HepG2 (cell line): Measurements from ENCODE around the gene ILDR1.
"Not testable (repeated sequence)": the region's sequence is repeated elsewhere in the genome, so short reads cannot be mapped to it uniquely, and the experiment has no call there.

ENCODE experiments used
- ASH2L ChIP-seq: fragments of 300-600, 200-600 bp; sonication (generic); IDR thresholded peaks from 2 replicates; pipeline ENCODE4 v1.7.0; 2017; ENCODE audit warnings: low read depth, mild to moderate bottlenecking, moderate library complexity, mixed read lengths, low read length; ENCODE audit not compliant: insufficient read length
- RCOR2 ChIP-seq: IDR thresholded peaks from 2 replicates; pipeline ENCODE4 v1.6.1; 2016; ENCODE audit warnings: missing biosample characterization, missing genetic modification reagents
- U2AF1 ChIP-seq: fragments of 200-400 bp; formaldehyde crosslinking; optimal IDR thresholded peaks from 2 replicates; pipeline ENCODE3; 2017; ENCODE audit warnings: mild to moderate bottlenecking, low read depth, low read length
- ZFP41 ChIP-seq: sonication (generic); formaldehyde crosslinking; IDR thresholded peaks from 2 replicates; pipeline ENCODE4 v1.4.0; 2020; ENCODE audit warnings: mild to moderate bottlenecking, missing genetic modification reagents, borderline replicate concordance
- ZKSCAN8 ChIP-seq: IDR thresholded peaks from 2 replicates; pipeline ENCODE4 v1.6.1; 2016; ENCODE audit warnings: borderline replicate concordance, missing genetic modification reagents, missing compliant biosample characterization
- ZNF333 ChIP-seq: sonication (generic); formaldehyde crosslinking; IDR thresholded peaks from 2 replicates; pipeline ENCODE4 v1.4.0; 2020; ENCODE audit warnings: mild to moderate bottlenecking, missing genetic modification reagents, borderline replicate concordance
- ZNF564 ChIP-seq: sonication (generic); formaldehyde crosslinking; IDR thresholded peaks from 2 replicates; pipeline ENCODE4 v1.8.1; 2023; ENCODE audit warnings: mild to moderate bottlenecking, missing genetic modification reagents
- TF ChIP-seq, protein P1 (sequence below): sonication (generic); formaldehyde crosslinking; IDR thresholded peaks from 2 replicates; pipeline ENCODE4 v1.5.0; 2020; ENCODE audit warnings: mild to moderate bottlenecking, missing genetic modification reagents, moderate library complexity
- TF ChIP-seq, protein P2 (sequence below): sonication (generic); formaldehyde crosslinking; conservative IDR thresholded peaks from 2 replicates; pipeline ENCODE4 v1.4.0; 2020; ENCODE audit warnings: missing genetic modification reagents
- TF ChIP-seq, protein P3 (sequence below): sonication (generic); formaldehyde crosslinking; IDR thresholded peaks from 2 replicates; pipeline ENCODE4 v1.4.0; 2020; ENCODE audit warnings: missing genetic modification reagents
- TF ChIP-seq, protein P4 (sequence below): IDR thresholded peaks from 2 replicates; pipeline ENCODE4 v1.6.1; 2016; ENCODE audit warnings: low read depth, control low read depth

DNA sequence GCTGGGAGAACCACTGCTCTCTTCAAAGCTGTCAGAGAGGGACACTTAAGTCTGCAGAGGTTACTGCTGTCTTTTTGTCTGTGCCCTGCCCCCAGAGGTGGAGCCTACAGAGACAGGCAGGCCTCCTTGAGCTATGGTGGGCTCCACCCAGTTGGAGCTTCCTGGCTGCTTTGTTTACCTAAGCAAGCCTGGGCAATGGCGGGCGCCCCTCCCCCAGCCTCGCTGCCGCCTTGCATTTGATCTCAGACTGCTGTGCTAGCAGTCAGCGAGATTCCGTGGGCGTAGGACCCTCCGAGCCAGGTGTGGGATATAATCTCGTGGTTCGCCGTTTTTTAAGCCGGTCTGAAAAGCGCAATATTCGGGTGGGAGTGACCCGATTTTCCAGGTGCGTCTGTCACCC lies 25.2 kb upstream of the ILDR1 start:
- TF ChIP-seq, protein P1, sequence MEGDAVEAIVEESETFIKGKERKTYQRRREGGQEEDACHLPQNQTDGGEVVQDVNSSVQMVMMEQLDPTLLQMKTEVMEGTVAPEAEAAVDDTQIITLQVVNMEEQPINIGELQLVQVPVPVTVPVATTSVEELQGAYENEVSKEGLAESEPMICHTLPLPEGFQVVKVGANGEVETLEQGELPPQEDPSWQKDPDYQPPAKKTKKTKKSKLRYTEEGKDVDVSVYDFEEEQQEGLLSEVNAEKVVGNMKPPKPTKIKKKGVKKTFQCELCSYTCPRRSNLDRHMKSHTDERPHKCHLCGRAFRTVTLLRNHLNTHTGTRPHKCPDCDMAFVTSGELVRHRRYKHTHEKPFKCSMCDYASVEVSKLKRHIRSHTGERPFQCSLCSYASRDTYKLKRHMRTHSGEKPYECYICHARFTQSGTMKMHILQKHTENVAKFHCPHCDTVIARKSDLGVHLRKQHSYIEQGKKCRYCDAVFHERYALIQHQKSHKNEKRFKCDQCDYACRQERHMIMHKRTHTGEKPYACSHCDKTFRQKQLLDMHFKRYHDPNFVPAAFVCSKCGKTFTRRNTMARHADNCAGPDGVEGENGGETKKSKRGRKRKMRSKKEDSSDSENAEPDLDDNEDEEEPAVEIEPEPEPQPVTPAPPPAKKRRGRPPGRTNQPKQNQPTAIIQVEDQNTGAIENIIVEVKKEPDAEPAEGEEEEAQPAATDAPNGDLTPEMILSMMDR (CRISPR knock-in tag), result not testable (repeated sequence)
- TF ChIP-seq, protein P2, sequence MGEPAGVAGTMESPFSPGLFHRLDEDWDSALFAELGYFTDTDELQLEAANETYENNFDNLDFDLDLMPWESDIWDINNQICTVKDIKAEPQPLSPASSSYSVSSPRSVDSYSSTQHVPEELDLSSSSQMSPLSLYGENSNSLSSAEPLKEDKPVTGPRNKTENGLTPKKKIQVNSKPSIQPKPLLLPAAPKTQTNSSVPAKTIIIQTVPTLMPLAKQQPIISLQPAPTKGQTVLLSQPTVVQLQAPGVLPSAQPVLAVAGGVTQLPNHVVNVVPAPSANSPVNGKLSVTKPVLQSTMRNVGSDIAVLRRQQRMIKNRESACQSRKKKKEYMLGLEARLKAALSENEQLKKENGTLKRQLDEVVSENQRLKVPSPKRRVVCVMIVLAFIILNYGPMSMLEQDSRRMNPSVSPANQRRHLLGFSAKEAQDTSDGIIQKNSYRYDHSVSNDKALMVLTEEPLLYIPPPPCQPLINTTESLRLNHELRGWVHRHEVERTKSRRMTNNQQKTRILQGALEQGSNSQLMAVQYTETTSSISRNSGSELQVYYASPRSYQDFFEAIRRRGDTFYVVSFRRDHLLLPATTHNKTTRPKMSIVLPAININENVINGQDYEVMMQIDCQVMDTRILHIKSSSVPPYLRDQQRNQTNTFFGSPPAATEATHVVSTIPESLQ (CRISPR knock-in tag), result not testable (repeated sequence)
- not testable (repeated sequence) for TF ChIP-seq ZFP41; ZKSCAN8 (CRISPR knock-in tag); U2AF1; ZNF333; ASH2L; ZNF564 (CRISPR knock-in tag); RCOR2 (CRISPR knock-in tag)
- TF ChIP-seq, protein P3, sequence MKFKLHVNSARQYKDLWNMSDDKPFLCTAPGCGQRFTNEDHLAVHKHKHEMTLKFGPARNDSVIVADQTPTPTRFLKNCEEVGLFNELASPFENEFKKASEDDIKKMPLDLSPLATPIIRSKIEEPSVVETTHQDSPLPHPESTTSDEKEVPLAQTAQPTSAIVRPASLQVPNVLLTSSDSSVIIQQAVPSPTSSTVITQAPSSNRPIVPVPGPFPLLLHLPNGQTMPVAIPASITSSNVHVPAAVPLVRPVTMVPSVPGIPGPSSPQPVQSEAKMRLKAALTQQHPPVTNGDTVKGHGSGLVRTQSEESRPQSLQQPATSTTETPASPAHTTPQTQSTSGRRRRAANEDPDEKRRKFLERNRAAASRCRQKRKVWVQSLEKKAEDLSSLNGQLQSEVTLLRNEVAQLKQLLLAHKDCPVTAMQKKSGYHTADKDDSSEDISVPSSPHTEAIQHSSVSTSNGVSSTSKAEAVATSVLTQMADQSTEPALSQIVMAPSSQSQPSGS, result not testable (repeated sequence)
- TF ChIP-seq, protein P4, sequence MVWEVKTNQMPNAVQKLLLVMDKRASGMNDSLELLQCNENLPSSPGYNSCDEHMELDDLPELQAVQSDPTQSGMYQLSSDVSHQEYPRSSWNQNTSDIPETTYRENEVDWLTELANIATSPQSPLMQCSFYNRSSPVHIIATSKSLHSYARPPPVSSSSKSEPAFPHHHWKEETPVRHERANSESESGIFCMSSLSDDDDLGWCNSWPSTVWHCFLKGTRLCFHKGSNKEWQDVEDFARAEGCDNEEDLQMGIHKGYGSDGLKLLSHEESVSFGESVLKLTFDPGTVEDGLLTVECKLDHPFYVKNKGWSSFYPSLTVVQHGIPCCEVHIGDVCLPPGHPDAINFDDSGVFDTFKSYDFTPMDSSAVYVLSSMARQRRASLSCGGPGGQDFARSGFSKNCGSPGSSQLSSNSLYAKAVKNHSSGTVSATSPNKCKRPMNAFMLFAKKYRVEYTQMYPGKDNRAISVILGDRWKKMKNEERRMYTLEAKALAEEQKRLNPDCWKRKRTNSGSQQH (CRISPR knock-in tag), result not testable (repeated sequence)
